HCT116 (cell line): ENCODE data around the gene SPSB3.

ENCODE experiments used
- CEBPB ChIP-seq: IDR thresholded peaks from 2 replicates; pipeline ENCODE4 v1.6.1; 2012; ENCODE audit warnings: low read depth
- EZH2phosphoT487 ChIP-seq: fragments of 200-600 bp; IDR thresholded peaks from 2 replicates; pipeline ENCODE4 v1.6.1; 2018; ENCODE audit warnings: antibody characterized with exemption, borderline replicate concordance
- POLR2A ChIP-seq: IDR thresholded peaks from 2 replicates; pipeline ENCODE4 v1.7.0; 2011; ENCODE audit warnings: borderline replicate concordance; ENCODE audit not compliant: insufficient read depth, insufficient read length; ENCODE audit errors: extremely low read depth
- SP1 ChIP-seq: IDR thresholded peaks from 2 replicates; pipeline ENCODE4 v1.6.1; 2012; ENCODE audit warnings: low read depth
- TF ChIP-seq, protein P1 (sequence below), 3 experiments: fragments of 200-600 bp in 1 of 3; sonication (generic) in 1 of 3; IDR thresholded peaks in 2 of 3; conservative IDR thresholded peaks in 1 of 3; 2 replicates each; pipeline ENCODE4 v1.5.1; 2012 to 2017; ENCODE audit warnings: low read depth in 2 of 3, low read length in 2 of 3, antibody characterized with exemption in 1 of 3, borderline replicate concordance in 1 of 3, control low read depth in 1 of 3, mild to moderate bottlenecking in 1 of 3, mixed read lengths in 1 of 3, mixed run types in 1 of 3, moderate library complexity in 1 of 3; ENCODE audit not compliant: insufficient read depth in 1 of 3
- TF ChIP-seq, protein P2 (sequence below): IDR thresholded peaks from 2 replicates; pipeline ENCODE4 v1.6.1; 2012

DNA sequence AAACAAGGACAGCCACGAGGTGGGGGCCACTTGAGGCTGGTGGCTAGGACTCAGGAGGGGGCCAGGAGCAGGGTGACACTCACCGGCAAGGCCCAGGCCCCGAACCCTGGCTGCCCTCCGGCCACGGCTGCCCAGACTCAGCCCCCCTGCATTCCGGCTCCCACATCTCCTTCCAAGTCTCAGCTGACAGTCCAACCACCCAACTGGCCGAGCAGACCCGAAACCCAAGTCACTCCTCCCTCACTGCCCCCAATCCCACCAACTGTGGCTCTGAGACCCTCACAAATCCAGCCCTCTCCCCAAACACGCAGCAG is 34.9 kb upstream of the SPSB3 start:
- TF ChIP-seq, protein P1, sequence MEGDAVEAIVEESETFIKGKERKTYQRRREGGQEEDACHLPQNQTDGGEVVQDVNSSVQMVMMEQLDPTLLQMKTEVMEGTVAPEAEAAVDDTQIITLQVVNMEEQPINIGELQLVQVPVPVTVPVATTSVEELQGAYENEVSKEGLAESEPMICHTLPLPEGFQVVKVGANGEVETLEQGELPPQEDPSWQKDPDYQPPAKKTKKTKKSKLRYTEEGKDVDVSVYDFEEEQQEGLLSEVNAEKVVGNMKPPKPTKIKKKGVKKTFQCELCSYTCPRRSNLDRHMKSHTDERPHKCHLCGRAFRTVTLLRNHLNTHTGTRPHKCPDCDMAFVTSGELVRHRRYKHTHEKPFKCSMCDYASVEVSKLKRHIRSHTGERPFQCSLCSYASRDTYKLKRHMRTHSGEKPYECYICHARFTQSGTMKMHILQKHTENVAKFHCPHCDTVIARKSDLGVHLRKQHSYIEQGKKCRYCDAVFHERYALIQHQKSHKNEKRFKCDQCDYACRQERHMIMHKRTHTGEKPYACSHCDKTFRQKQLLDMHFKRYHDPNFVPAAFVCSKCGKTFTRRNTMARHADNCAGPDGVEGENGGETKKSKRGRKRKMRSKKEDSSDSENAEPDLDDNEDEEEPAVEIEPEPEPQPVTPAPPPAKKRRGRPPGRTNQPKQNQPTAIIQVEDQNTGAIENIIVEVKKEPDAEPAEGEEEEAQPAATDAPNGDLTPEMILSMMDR (IDR thresholded peaks at IDR 0.05 in 2 of 3, conservative IDR thresholded peaks at IDR 0.05 in 1 of 3; ENCODE audit: borderline replicate concordance in 1 of 3, insufficient read depth in 1 of 3, low read depth in 2 of 3, low read length in 2 of 3), result no peak
- TF ChIP-seq, protein P2, sequence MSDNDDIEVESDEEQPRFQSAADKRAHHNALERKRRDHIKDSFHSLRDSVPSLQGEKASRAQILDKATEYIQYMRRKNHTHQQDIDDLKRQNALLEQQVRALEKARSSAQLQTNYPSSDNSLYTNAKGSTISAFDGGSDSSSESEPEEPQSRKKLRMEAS, result no peak
- no peak for TF ChIP-seq CEBPB
- TF ChIP-seq SP1, result no peak
- TF ChIP-seq POLR2A, result no peak
- TF ChIP-seq EZH2phosphoT487, result no peak
